HCT116 (cell line): ENCODE measurements around the gene OPHN1. TPM values are rescaled to one million over a fixed set of nuclear protein-coding genes. Genes with fewer than 3 reads are reported as not detected.
"Not testable (repeated sequence)": the region's sequence is repeated elsewhere in the genome, so short reads cannot be mapped to it uniquely, and the experiment has no call there.

ENCODE experiments used
- ATAC-seq: fragments of 200-7000 bp; cut with Tn5 transposase; 2 replicates; pipeline ENCODE4 v1.9.1; 2020; ENCODE audit warnings: mild to moderate bottlenecking, moderate library complexity
- BruUV-seq: library from RNA; stranded (reverse); fragments of 400-500 nt; replicated peaks from 2 replicates; lab custom pipeline; 2021; lab: Mats Ljungman, UMichigan
- CTCF ChIA-PET: fragments of 300-600 bp; sonication (Branson Sonifier 250); formaldehyde crosslinking; loops from one replicate; lab custom pipeline; 2021; ENCODE audit warnings: antibody characterized with exemption; lab: Charles Lee
- POLR2A ChIA-PET: fragments of 300-600, 350-600 bp; sonication (Branson Sonifier 250); formaldehyde crosslinking; loops from one replicate; lab custom pipeline; 2021; ENCODE audit warnings: antibody characterized with exemption; lab: Charles Lee
- RAD21 ChIA-PET, 2 experiments: fragments of 300-600 bp; sonication (Branson Sonifier 250); formaldehyde crosslinking; loops; one replicate each; lab custom pipeline; 2023; ENCODE audit warnings: low total read pairs in 2 of 2; ENCODE audit not compliant: uncharacterized antibody in 2 of 2, unreplicated experiment in 2 of 2, low non-redundant PET in 1 of 2; lab: Charles Lee
- DNase-seq: peaks from one replicate; pipeline ENCODE4 v3.0.0-alpha.2; 2010; ENCODE audit warnings: low read depth, low spot score
- H2AFZ ChIP-seq: fragments of 200-600 bp; shearing (Covaris generic), sonication (generic); 2 replicates; pipeline ENCODE4 v1.6.1; 2017; ENCODE audit warnings: low read depth, mixed run types, mixed read lengths, antibody characterized with exemption, low read length; ENCODE audit not compliant: poor library complexity, severe bottlenecking
- H3K27ac ChIP-seq: 2 replicates; pipeline ENCODE4 v1.5.1; 2012; ENCODE audit warnings: low read depth, low read length
- H3K27me3 ChIP-seq: fragments of 200-600 bp; sonication (generic); 2 replicates; pipeline ENCODE4 v1.6.1; 2016; ENCODE audit warnings: mixed run types, low read length, mixed read lengths; ENCODE audit not compliant: insufficient read depth
- H3K36me3 ChIP-seq, 2 experiments: fragments of 200-500 bp in 1 of 2; fragments of 200-600 bp in 1 of 2; sonication (Bioruptor generic) in 1 of 2; sonication (generic) in 1 of 2; 2 replicates each; pipeline versions ENCODE4 v1.5.1 to v1.6.1; 2014 to 2016; ENCODE audit warnings: low read length in 2 of 2, inconsistent platforms in 1 of 2, mixed read lengths in 1 of 2, mixed run types in 1 of 2; ENCODE audit not compliant: insufficient read depth in 2 of 2, control insufficient read depth in 1 of 2
- H3K4me1 ChIP-seq, 2 experiments: fragments of 200-600 bp in 1 of 2; sonication (generic) in 1 of 2; 2 replicates each; pipeline versions ENCODE4 v1.5.1 to v1.6.1; 2012 to 2017; ENCODE audit warnings: low read length in 2 of 2, inconsistent platforms in 1 of 2, mild to moderate bottlenecking in 1 of 2, mixed read lengths in 1 of 2, mixed run types in 1 of 2, moderate library complexity in 1 of 2; ENCODE audit not compliant: insufficient read depth in 2 of 2, control insufficient read depth in 1 of 2
- H3K4me2 ChIP-seq: fragments of 200-600 bp; sonication (generic); 2 replicates; pipeline ENCODE4 v1.6.1; 2017; ENCODE audit warnings: mixed run types, low read length, mixed read lengths
- H3K4me3 ChIP-seq, 2 experiments: fragments of 200-600 bp in 1 of 2; sonication (generic) in 1 of 2; replicated peaks in 1 of 2; 2 replicates each; pipeline ENCODE4 v1.5.1; 2011 to 2016; ENCODE audit warnings: low read length in 2 of 2, control low read depth in 1 of 2, low read depth in 1 of 2, mild to moderate bottlenecking in 1 of 2, mixed read lengths in 1 of 2, mixed run types in 1 of 2
- H3K79me2 ChIP-seq: fragments of 200-600 bp; sonication (generic); 2 replicates; pipeline ENCODE4 v1.6.1; 2017; ENCODE audit warnings: mild to moderate bottlenecking, mixed run types, low read length, moderate library complexity, mixed read lengths; ENCODE audit not compliant: insufficient read depth
- H3K9ac ChIP-seq: fragments of 200-600 bp; sonication (generic); 2 replicates; pipeline ENCODE4 v1.6.1; 2016; ENCODE audit warnings: low read length, mixed read lengths
- H3K9me2 ChIP-seq: fragments of 200-600 bp; sonication (generic), shearing (Covaris generic); 2 replicates; pipeline ENCODE4 v1.6.1; 2017; ENCODE audit warnings: mixed run types, mild to moderate bottlenecking, moderate library complexity; ENCODE audit not compliant: insufficient read depth
- H3K9me3 ChIP-seq, 2 experiments: fragments of 200-500 bp in 1 of 2; fragments of 200-600 bp in 1 of 2; sonication (Bioruptor generic) in 1 of 2; sonication (generic) in 1 of 2; 2 replicates each; pipeline ENCODE4 v1.6.1; 2014 to 2017; ENCODE audit warnings: low read length in 2 of 2, mixed read lengths in 2 of 2, inconsistent platforms in 1 of 2, low read depth in 1 of 2, mild to moderate bottlenecking in 1 of 2, mixed run types in 1 of 2, moderate library complexity in 1 of 2; ENCODE audit not compliant: control insufficient read depth in 1 of 2, insufficient read depth in 1 of 2
- H4K20me1 ChIP-seq: fragments of 200-600 bp; sonication (generic), shearing (Covaris generic); 2 replicates; pipeline ENCODE4 v1.6.1; 2017; ENCODE audit warnings: mixed run types, mild to moderate bottlenecking, moderate library complexity; ENCODE audit not compliant: insufficient read depth
- SIN3A ChIP-seq: IDR thresholded peaks from 2 replicates; pipeline ENCODE4 v1.6.1; 2012; ENCODE audit warnings: low read depth
- SP1 ChIP-seq: IDR thresholded peaks from 2 replicates; pipeline ENCODE4 v1.6.1; 2012; ENCODE audit warnings: low read depth
- YY1 ChIP-seq: IDR thresholded peaks from 2 replicates; pipeline ENCODE4 v1.6.1; 2011; ENCODE audit warnings: low read length, low read depth, moderate library complexity, mild to moderate bottlenecking; ENCODE audit not compliant: insufficient replicate concordance; ENCODE audit errors: extremely low read depth
- ZNF274 ChIP-seq: fragments of 200-500 bp; sonication (Bioruptor generic); IDR thresholded peaks from 2 replicates; pipeline ENCODE4 v1.6.1; 2014; ENCODE audit warnings: mild to moderate bottlenecking, low read depth, low read length, inconsistent platforms
- intact Hi-C: fragments of 100-400 bp; cut with micrococcal nuclease; formaldehyde crosslinking; loops from 2 replicates; pipeline ENCODE4 v1.10.0; 2022
- total RNA-seq: library from RNA; stranded (reverse); gene quantifications from one replicate; pipeline ENCODE4 v1.2.1, GENCODE V29; 2021; ENCODE audit not compliant: unreplicated experiment

OPHN1 gene
- total RNA-seq, 1 experiment from 2014 or later, result 2.9 TPM

DNA sequence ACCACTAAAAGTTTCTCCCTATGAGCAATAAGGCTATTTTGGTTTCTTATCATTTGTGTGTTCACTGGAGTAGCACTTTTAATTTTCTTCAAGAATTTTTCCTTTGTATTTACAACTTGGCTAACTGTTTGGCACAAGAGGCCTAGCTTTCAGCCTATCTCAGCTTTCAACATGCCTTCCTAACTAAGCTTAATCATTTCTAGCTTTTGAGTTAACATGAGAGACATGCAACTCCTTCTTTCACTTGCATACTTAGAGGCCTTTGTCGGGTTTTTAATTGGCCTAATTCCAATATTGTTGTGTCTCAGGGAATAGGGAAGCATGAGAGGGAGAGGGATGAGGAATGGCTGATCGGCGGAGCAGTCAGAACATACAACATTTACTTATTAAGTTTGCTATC lies 349.8 kb downstream of the OPHN1 start:
- H3K27me3 ChIP-seq, result no peaks in the 10 kb centered on the region
- H3K9ac ChIP-seq, result no peak overlapping the region
- H3K4me2 ChIP-seq, result no peak overlapping the region
- intact Hi-C loops, result no loop called here
- RAD21 ChIA-PET, result no interaction called here
- ATAC-seq (no peak), DNase-seq (no peak)
- H3K9me3 ChIP-seq, result no peaks in the 10 kb centered on the region
- no peaks in the 10 kb centered on the region for H4K20me1 ChIP-seq
- no peak overlapping the region for H3K4me3 ChIP-seq
- no peaks in the 10 kb centered on the region for H3K79me2 ChIP-seq
- H3K9me2 ChIP-seq, result no peaks in the 10 kb centered on the region
- POLR2A ChIA-PET, result no interaction called here
- no peaks in the 10 kb centered on the region for H3K4me1 ChIP-seq
- no peak overlapping the region for H3K27ac ChIP-seq
- CTCF ChIA-PET, result no interaction called here
- TF ChIP-seq YY1 (no peak), SP1 (no peak), SIN3A (no peak)
- H2AFZ ChIP-seq, result no peak overlapping the region
- H3K36me3 ChIP-seq, result no peaks in the 10 kb centered on the region
- BruUV-seq, result no TSS peak

DNA sequence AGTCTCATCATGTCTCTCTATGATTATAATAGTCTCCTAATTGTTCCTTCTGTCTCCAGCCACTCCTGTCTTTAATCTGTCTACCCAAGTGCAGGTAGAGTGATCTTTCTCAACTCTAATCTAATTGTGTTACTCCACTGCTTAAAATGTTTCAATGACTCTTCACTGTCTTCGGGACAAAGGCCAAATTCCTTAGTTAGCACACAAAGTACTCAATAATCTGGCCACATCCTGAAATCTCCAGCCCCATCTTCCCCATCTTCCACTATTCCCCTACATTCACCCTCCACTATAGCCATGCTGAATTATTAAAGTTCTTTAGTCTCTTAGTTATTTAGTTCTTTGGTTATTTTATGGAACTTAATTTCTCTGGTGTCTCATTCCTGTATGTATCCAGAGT lies 353.3 kb downstream of the OPHN1 start:
- Histone ChIP-seq H3K9me2 (no peaks in the 10 kb centered on the region), H3K79me2 (no peaks in the 10 kb centered on the region), H3K4me2 (no peak overlapping the region), H3K4me1 (no peaks in the 10 kb centered on the region), H3K27me3 (no peaks in the 10 kb centered on the region), H4K20me1 (no peaks in the 10 kb centered on the region), H3K36me3 (no peaks in the 10 kb centered on the region), H3K4me3 (no peak overlapping the region), H3K27ac (no peak overlapping the region), H3K9me3 (no peaks in the 10 kb centered on the region), H3K9ac (no peak overlapping the region), H2AFZ (no peak overlapping the region)
- no peak for TF ChIP-seq ZNF274
- intact Hi-C loops, result no loop called here
- CTCF ChIA-PET, result no interaction called here
- no TSS peak for BruUV-seq
- DNase-seq, result no peak
- ATAC-seq, result no peak
- RAD21 ChIA-PET, result no interaction called here
- POLR2A ChIA-PET, result no interaction called here

DNA sequence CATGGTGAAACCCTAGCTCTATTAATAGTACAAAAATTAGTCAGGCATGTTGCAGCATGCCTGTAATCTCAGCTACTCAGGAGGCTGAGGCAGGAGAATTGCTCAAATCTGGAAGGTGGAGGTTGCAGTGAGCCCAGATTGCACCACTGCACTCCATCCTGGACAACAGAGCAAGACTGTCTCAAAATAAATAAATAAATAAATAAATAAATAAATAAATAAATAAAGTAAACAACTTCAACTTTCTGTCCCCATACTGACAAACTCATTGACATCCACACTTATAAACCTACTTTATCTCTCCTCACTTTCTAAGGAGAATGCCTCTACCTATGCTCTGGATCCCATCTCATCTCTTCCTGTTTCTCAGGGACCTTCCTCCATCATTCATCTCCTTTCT lies 354.5 kb downstream of the OPHN1 start:
- DNase-seq, H3K9me3 ChIP-seq, intact Hi-C loops, ATAC-seq, H3K27ac ChIP-seq, H3K9ac ChIP-seq, H4K20me1 ChIP-seq, H2AFZ ChIP-seq, H3K27me3 ChIP-seq, BruUV-seq, H3K4me2 ChIP-seq, CTCF ChIA-PET, H3K9me2 ChIP-seq, H3K4me1 ChIP-seq, RAD21 ChIA-PET, H3K79me2 ChIP-seq, H3K4me3 ChIP-seq, H3K36me3 ChIP-seq, POLR2A ChIA-PET: not testable (repeated sequence)
